Astrocyte (in vitro differentiated cells and primary cell): ENCODE data around the gene ZBTB44. TPM values are rescaled to one million over a fixed set of nuclear protein-coding genes. Genes with fewer than 3 reads are reported as not detected.
"Not testable (repeated sequence)": the region's sequence is repeated elsewhere in the genome, so short reads cannot be mapped to it uniquely, and the experiment has no call there.

Experiments used
- DNase-seq: peaks from one replicate; pipeline ENCODE4 v3.0.0-alpha.2; 2010; ENCODE audit warnings: low read depth
- FAIRE-seq: peaks from 2 replicates; lab custom pipeline; 2011; peaks lifted over from hg19 to GRCh38; lab: Jason Lieb, UNC
- H2AFZ ChIP-seq: 2 replicates; pipeline ENCODE4 v1.6.0; 2012; ENCODE audit warnings: low read depth, low read length, inconsistent platforms
- H3K27ac ChIP-seq: 2 replicates; pipeline ENCODE4 v1.5.1; 2011; ENCODE audit warnings: low read depth, low read length, inconsistent platforms
- H3K27me3 ChIP-seq: 2 replicates; pipeline ENCODE4 v1.6.0; 2011; ENCODE audit warnings: low read length, inconsistent platforms; ENCODE audit not compliant: insufficient read depth
- H3K36me3 ChIP-seq: 2 replicates; pipeline ENCODE4 v1.5.1; 2011; ENCODE audit warnings: low read length, inconsistent platforms; ENCODE audit not compliant: insufficient read depth
- H3K4me1 ChIP-seq: 2 replicates; pipeline ENCODE4 v1.5.1; 2011; ENCODE audit warnings: low read length, inconsistent platforms; ENCODE audit not compliant: insufficient read depth
- H3K4me2 ChIP-seq: 2 replicates; pipeline ENCODE4 v1.6.0; 2012; ENCODE audit warnings: low read length, inconsistent platforms
- H3K4me3 ChIP-seq: 2 replicates; pipeline ENCODE4 v1.5.1; 2011; ENCODE audit warnings: low read depth, mild to moderate bottlenecking, low read length, inconsistent platforms; ENCODE audit not compliant: insufficient read depth
- H3K79me2 ChIP-seq: 2 replicates; pipeline ENCODE4 v1.6.0; 2012; ENCODE audit warnings: mild to moderate bottlenecking, low read length, inconsistent platforms; ENCODE audit not compliant: insufficient read depth
- H3K9ac ChIP-seq: 2 replicates; pipeline ENCODE4 v1.6.0; 2012; ENCODE audit warnings: mild to moderate bottlenecking, low read length, inconsistent platforms
- H3K9me3 ChIP-seq: 2 replicates; pipeline ENCODE4 v1.5.1; 2012; ENCODE audit warnings: low read depth, mild to moderate bottlenecking, low read length, inconsistent platforms; ENCODE audit not compliant: insufficient read depth
- H4K20me1 ChIP-seq: 2 replicates; pipeline ENCODE4 v1.6.0; 2012; ENCODE audit warnings: low read length, inconsistent platforms; ENCODE audit not compliant: insufficient read depth
- H3K27ac Mint-ChIP-seq: one replicate; pipeline ENCODE4 v1.8.0; 2021; ENCODE audit warnings: mild to moderate bottlenecking, mixed read lengths; ENCODE audit not compliant: unreplicated experiment
- H3K27me3 Mint-ChIP-seq: one replicate; pipeline ENCODE4 v1.8.0; 2021; ENCODE audit warnings: low read depth, mixed read lengths; ENCODE audit not compliant: unreplicated experiment
- H3K36me3 Mint-ChIP-seq: one replicate; pipeline ENCODE4 v1.8.0; 2021; ENCODE audit warnings: low read depth, mixed read lengths; ENCODE audit not compliant: unreplicated experiment
- H3K4me1 Mint-ChIP-seq: one replicate; pipeline ENCODE4 v1.8.0; 2021; ENCODE audit warnings: low read depth, mixed read lengths; ENCODE audit not compliant: unreplicated experiment
- H3K4me3 Mint-ChIP-seq: one replicate; pipeline ENCODE4 v1.8.0; 2021; ENCODE audit warnings: mild to moderate bottlenecking, moderate library complexity, mixed read lengths; ENCODE audit not compliant: unreplicated experiment
- H3K9me3 Mint-ChIP-seq: one replicate; pipeline ENCODE4 v1.8.0; 2021; ENCODE audit warnings: mild to moderate bottlenecking, mixed read lengths; ENCODE audit not compliant: unreplicated experiment
- EZH2 ChIP-seq: IDR thresholded peaks from 2 replicates; pipeline ENCODE4 v1.6.1; 2012; ENCODE audit warnings: mild to moderate bottlenecking, low read length, inconsistent platforms; ENCODE audit not compliant: insufficient read depth
- total RNA-seq: library from RNA; stranded (reverse); gene quantifications from 2 replicates; pipeline ENCODE4 v1.2.1, GENCODE V29; 2021
- TF ChIP-seq, protein P1 (sequence below): IDR thresholded peaks from 2 replicates; pipeline ENCODE4 v1.5.1; 2011; ENCODE audit warnings: low read depth, mild to moderate bottlenecking, inconsistent platforms, low read length, moderate library complexity; ENCODE audit not compliant: insufficient read depth

ZBTB44 gene
- total RNA-seq, 1 donor from 2014 or later = 25.3 TPM

DNA sequence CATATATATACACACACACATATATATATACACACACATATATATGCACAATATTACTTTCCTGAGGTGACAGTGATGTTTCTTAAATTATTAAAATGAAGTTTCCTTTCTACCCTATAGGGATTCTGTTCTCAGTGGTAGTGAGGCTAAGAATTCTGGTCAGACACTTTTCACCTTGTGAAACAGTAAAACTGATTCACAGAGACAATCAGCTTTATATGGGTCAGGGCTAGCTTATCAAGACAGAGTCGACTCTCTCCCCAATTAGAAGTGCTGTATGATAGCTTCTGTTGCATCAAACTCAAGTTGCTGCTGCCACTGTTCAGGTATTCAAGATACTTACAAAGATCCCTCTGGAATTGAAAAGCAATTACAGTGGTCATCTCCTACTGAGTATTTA, 68.4 kb downstream of the ZBTB44 start:
- Mint-ChIP-seq H3K27ac (no peak overlapping the region), H3K27me3 (no peaks in the 10 kb centered on the region), H3K4me1 (peaks cover 13% of the 10 kb centered on the region), H3K36me3 (peaks cover 5% of the 10 kb centered on the region), H3K9me3 (no peaks in the 10 kb centered on the region), H3K4me3 (no peak overlapping the region)
- Histone ChIP-seq H4K20me1 (peaks cover 13% of the 10 kb centered on the region), H3K27me3 (no peaks in the 10 kb centered on the region), H3K36me3 (no peaks in the 10 kb centered on the region), H3K4me3 (no peak overlapping the region), H3K9ac (no peak overlapping the region), H3K79me2 (no peaks in the 10 kb centered on the region), H3K9me3 (no peaks in the 10 kb centered on the region), H2AFZ (no peak overlapping the region), H3K4me2 (no peak overlapping the region), H3K27ac (no peak overlapping the region), H3K4me1 (no peaks in the 10 kb centered on the region)
- no peak for FAIRE-seq
- no peak for DNase-seq
- TF ChIP-seq, protein P1, sequence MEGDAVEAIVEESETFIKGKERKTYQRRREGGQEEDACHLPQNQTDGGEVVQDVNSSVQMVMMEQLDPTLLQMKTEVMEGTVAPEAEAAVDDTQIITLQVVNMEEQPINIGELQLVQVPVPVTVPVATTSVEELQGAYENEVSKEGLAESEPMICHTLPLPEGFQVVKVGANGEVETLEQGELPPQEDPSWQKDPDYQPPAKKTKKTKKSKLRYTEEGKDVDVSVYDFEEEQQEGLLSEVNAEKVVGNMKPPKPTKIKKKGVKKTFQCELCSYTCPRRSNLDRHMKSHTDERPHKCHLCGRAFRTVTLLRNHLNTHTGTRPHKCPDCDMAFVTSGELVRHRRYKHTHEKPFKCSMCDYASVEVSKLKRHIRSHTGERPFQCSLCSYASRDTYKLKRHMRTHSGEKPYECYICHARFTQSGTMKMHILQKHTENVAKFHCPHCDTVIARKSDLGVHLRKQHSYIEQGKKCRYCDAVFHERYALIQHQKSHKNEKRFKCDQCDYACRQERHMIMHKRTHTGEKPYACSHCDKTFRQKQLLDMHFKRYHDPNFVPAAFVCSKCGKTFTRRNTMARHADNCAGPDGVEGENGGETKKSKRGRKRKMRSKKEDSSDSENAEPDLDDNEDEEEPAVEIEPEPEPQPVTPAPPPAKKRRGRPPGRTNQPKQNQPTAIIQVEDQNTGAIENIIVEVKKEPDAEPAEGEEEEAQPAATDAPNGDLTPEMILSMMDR = no peak
- TF ChIP-seq EZH2 = no peak

DNA sequence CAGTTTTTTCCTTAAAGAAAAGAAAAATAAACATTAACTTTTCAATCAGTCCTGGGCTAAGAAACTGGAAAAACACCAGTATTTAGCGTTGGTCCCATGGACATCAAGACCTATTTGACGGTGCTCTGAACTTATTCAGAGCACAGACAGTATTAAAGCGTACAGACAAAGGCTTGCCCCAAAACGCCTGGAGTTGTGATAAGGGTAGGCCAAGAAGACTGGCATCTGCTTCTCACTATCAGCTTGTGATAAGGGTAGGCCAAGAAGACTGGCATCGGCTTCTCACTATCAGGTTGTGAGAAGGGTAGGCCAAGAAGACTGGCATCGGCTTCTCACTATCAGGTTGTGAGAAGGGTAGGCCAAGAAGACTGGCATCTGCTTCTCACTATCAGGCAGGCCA, 69.3 kb downstream of the ZBTB44 start:
- not testable (repeated sequence) for DNase-seq, H3K36me3 ChIP-seq, H3K27ac ChIP-seq, H3K9me3 ChIP-seq, H3K4me1 ChIP-seq, H3K9ac ChIP-seq, H3K4me3 Mint-ChIP-seq, H3K79me2 ChIP-seq, H3K27me3 Mint-ChIP-seq, H2AFZ ChIP-seq, H3K27ac Mint-ChIP-seq, H3K4me2 ChIP-seq, H3K27me3 ChIP-seq, H3K36me3 Mint-ChIP-seq, FAIRE-seq, H3K9me3 Mint-ChIP-seq, H4K20me1 ChIP-seq, H3K4me3 ChIP-seq
- H3K4me1 Mint-ChIP-seq = peaks cover 13% of the 10 kb centered on the region

DNA sequence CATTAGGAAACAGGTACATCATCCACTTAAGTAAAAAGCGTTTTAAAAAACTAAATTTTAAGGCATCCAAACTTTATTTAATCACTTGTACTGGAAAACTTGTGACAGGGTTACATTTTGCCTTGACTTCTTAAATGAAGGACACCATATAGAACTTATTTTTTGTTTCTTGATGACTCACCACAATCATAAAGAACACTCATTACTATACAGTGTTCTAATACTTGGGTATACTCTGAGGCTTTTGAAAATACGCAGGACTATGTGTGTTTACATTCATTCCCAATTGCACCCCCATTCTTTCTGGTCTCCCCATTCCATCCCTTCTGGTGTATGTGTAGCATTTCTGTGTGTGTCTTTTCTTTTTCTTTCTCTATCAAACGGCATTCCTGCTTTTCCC, 69.9 kb downstream of the ZBTB44 start:
- Histone ChIP-seq H3K4me1 (no peaks in the 10 kb centered on the region), H2AFZ (no peak overlapping the region), H4K20me1 (peaks cover 10% of the 10 kb centered on the region), H3K27me3 (no peaks in the 10 kb centered on the region), H3K27ac (no peak overlapping the region), H3K9me3 (no peaks in the 10 kb centered on the region), H3K79me2 (no peaks in the 10 kb centered on the region), H3K4me2 (no peak overlapping the region), H3K9ac (no peak overlapping the region), H3K36me3 (no peaks in the 10 kb centered on the region), H3K4me3 (no peak overlapping the region)
- H3K4me3 Mint-ChIP-seq = no peak overlapping the region
- DNase-seq (no peak), FAIRE-seq (no peak)
- peaks cover 13% of the 10 kb centered on the region for H3K4me1 Mint-ChIP-seq
- no peak overlapping the region for H3K27ac Mint-ChIP-seq
- H3K36me3 Mint-ChIP-seq = peaks cover 3% of the 10 kb centered on the region
- no peaks in the 10 kb centered on the region for H3K9me3 Mint-ChIP-seq
- no peaks in the 10 kb centered on the region for H3K27me3 Mint-ChIP-seq
- TF ChIP-seq EZH2 = no peak
- TF ChIP-seq, protein P1 = no peak
